Activated CD4-positive, alpha-beta memory T cell treated with anti-CD3 and anti-CD28 coated beads, Interleukin-2, amount 10 ng/mL, durations not matched to agents 7 days and 5 days (primary cell): ENCODE measurements around the gene KLF16. TPM values are rescaled to one million over a fixed set of nuclear protein-coding genes. Genes with fewer than 3 reads are reported as not detected.

Experiments
- CTCF ChIA-PET: fragments of 350-600 bp; sonication (Branson Sonifier 250); formaldehyde crosslinking; loops from one replicate; lab custom pipeline; 2021; ENCODE audit warnings: antibody characterized with exemption, inconsistent platforms; lab: Charles Lee
- POLR2A ChIA-PET: fragments of 350-600 bp; sonication (Branson Sonifier 250); formaldehyde crosslinking; loops from one replicate; lab custom pipeline; 2021; ENCODE audit warnings: antibody characterized with exemption; lab: Charles Lee
- DNase-seq: peaks from one replicate; pipeline ENCODE4 v3.0.0-alpha.2; 2020
- H3K27ac Mint-ChIP-seq: one replicate; pipeline ENCODE4 v1.8.0; 2021; ENCODE audit warnings: mild to moderate bottlenecking, mixed read lengths
- H3K27me3 Mint-ChIP-seq: one replicate; pipeline ENCODE4 v1.8.0; 2021; ENCODE audit warnings: mixed read lengths
- H3K36me3 Mint-ChIP-seq: one replicate; pipeline ENCODE4 v1.8.0; 2021; ENCODE audit warnings: low read depth, mixed read lengths
- H3K4me1 Mint-ChIP-seq: one replicate; pipeline ENCODE4 v1.8.0; 2021; ENCODE audit warnings: mixed read lengths
- H3K4me3 Mint-ChIP-seq: one replicate; pipeline ENCODE4 v1.8.0; 2021; ENCODE audit warnings: mild to moderate bottlenecking, mixed read lengths
- H3K9me3 Mint-ChIP-seq: one replicate; pipeline ENCODE4 v1.8.0; 2021; ENCODE audit warnings: mixed read lengths
- total RNA-seq, 2 experiments: library from RNA; stranded (reverse); gene quantifications; one replicate each; pipeline ENCODE4 v1.2.3, GENCODE V29; 2021

The KLF16 gene
- total RNA-seq, 2 experiments from 2014 or later, result 24.6 to 25.7 TPM

GRCh38 chr19:1840541-1841115, 22.8 kb downstream of the KLF16 start:
- H3K4me3 Mint-ChIP-seq, result no peak overlapping the region
- H3K9me3 Mint-ChIP-seq, result no peaks in the 10 kb centered on the region
- ChIA-PET CTCF (interaction anchor here (2.2 kb wide), 1 partner anchor 15 kb away, joined by 7 read pairs; no protein-coding TSS in a partner anchor), POLR2A (no interaction called here)
- peaks cover 6% of the 10 kb centered on the region for H3K4me1 Mint-ChIP-seq
- no peak for DNase-seq
- H3K36me3 Mint-ChIP-seq, result no peaks in the 10 kb centered on the region
- H3K27me3 Mint-ChIP-seq, result no peaks in the 10 kb centered on the region
- no peak overlapping the region for H3K27ac Mint-ChIP-seq

GRCh38 chr19:1839658-1840540, 23.5 kb downstream of the KLF16 start:
- H3K9me3 Mint-ChIP-seq, result no peaks in the 10 kb centered on the region
- H3K36me3 Mint-ChIP-seq, result no peaks in the 10 kb centered on the region
- ChIA-PET POLR2A (no interaction called here), CTCF (interaction anchor here (2.2 to 3.1 kb wide), 2 partner anchors 14 kb away, joined by 7 to 20 read pairs; no protein-coding TSS in a partner anchor)
- H3K27ac Mint-ChIP-seq, result no peak overlapping the region
- peaks cover 6% of the 10 kb centered on the region for H3K4me1 Mint-ChIP-seq
- no peaks in the 10 kb centered on the region for H3K27me3 Mint-ChIP-seq
- DNase-seq, result no peak
- no peak overlapping the region for H3K4me3 Mint-ChIP-seq

- POLR2A ChIA-PET, result interaction anchor here (0.6 to 2.4 kb wide), 5 partner anchors 9 to 367 kb away, joined by 3 to 9 read pairs (median 3); no protein-coding TSS in a partner anchor
- no peaks in the 10 kb centered on the region for H3K36me3 Mint-ChIP-seq
- CTCF ChIA-PET, result interaction anchor here (0.7 to 3.1 kb wide), 13 partner anchors 8 to 291 kb away, joined by 3 to 20 read pairs (median 4); partner anchors contain the start of genes ATP8B3 and REXO1
- peaks cover 4% of the 10 kb centered on the region for H3K4me1 Mint-ChIP-seq
- DNase-seq, result peak; percentile 66
- no peak overlapping the region for H3K27ac Mint-ChIP-seq
- no peaks in the 10 kb centered on the region for H3K27me3 Mint-ChIP-seq
- no peaks in the 10 kb centered on the region for H3K9me3 Mint-ChIP-seq
- H3K4me3 Mint-ChIP-seq, result no peak overlapping the region
Measured at GRCh38 chr19:1837625-1838105, 25.7 kb downstream of the KLF16 start.

GRCh38 chr19:1837222-1837565, 26.2 kb downstream of the KLF16 start:
- Mint-ChIP-seq H3K4me3 (no peak overlapping the region), H3K27me3 (no peaks in the 10 kb centered on the region), H3K27ac (no peak overlapping the region), H3K36me3 (no peaks in the 10 kb centered on the region), H3K9me3 (no peaks in the 10 kb centered on the region), H3K4me1 (peaks cover 4% of the 10 kb centered on the region)
- ChIA-PET CTCF (interaction anchor here (1.0 to 3.1 kb wide), 8 partner anchors 9 to 86 kb away, joined by 3 to 20 read pairs (median 3); partner anchors contain the start of gene REXO1), POLR2A (interaction anchor here (0.6 to 2.4 kb wide), 5 partner anchors 10 to 366 kb away, joined by 3 to 9 read pairs (median 3); no protein-coding TSS in a partner anchor)
- no peak for DNase-seq

- POLR2A ChIA-PET, result interaction anchor here (0.6 to 2.4 kb wide), 4 partner anchors 10 to 366 kb away, joined by 3 to 9 read pairs (median 4); no protein-coding TSS in a partner anchor
- no peaks in the 10 kb centered on the region for H3K27me3 Mint-ChIP-seq
- H3K27ac Mint-ChIP-seq, result no peak overlapping the region
- CTCF ChIA-PET, result interaction anchor here (1.0 to 3.1 kb wide), 5 partner anchors 10 to 60 kb away, joined by 3 to 20 read pairs (median 8); no protein-coding TSS in a partner anchor
- H3K9me3 Mint-ChIP-seq, result no peaks in the 10 kb centered on the region
- no peaks in the 10 kb centered on the region for H3K36me3 Mint-ChIP-seq
- DNase-seq, result no peak
- peaks cover 4% of the 10 kb centered on the region for H3K4me1 Mint-ChIP-seq
- H3K4me3 Mint-ChIP-seq, result no peak overlapping the region
Measured at GRCh38 chr19:1836458-1837221, 26.7 kb downstream of the KLF16 start.

GRCh38 chr19:1833540-1833939, 29.8 kb downstream of the KLF16 start:
- Mint-ChIP-seq H3K27me3 (no peaks in the 10 kb centered on the region), H3K4me1 (no peaks in the 10 kb centered on the region), H3K4me3 (no peak overlapping the region), H3K36me3 (peaks cover 2% of the 10 kb centered on the region), H3K9me3 (no peaks in the 10 kb centered on the region), H3K27ac (no peak overlapping the region)
- ChIA-PET POLR2A (interaction anchor here (0.7 kb wide), 1 partner anchor 14 kb away, joined by 3 read pairs; no protein-coding TSS in a partner anchor), CTCF (interaction anchor here (0.7 kb wide), 1 partner anchor 54 kb away, joined by 4 read pairs; no protein-coding TSS in a partner anchor)
- no peak for DNase-seq

- DNase-seq, result no peak
- H3K36me3 Mint-ChIP-seq, result peaks cover 2% of the 10 kb centered on the region
- no peak overlapping the region for H3K4me3 Mint-ChIP-seq
- CTCF ChIA-PET, result no interaction called here
- no peaks in the 10 kb centered on the region for H3K9me3 Mint-ChIP-seq
- no peaks in the 10 kb centered on the region for H3K27me3 Mint-ChIP-seq
- H3K4me1 Mint-ChIP-seq, result no peaks in the 10 kb centered on the region
- POLR2A ChIA-PET, result no interaction called here
- H3K27ac Mint-ChIP-seq, result no peak overlapping the region
Measured at GRCh38 chr19:1832046-1832663, 31.2 kb downstream of the KLF16 start.

- Mint-ChIP-seq H3K4me3 (no peak overlapping the region), H3K36me3 (peaks cover 3% of the 10 kb centered on the region), H3K9me3 (no peaks in the 10 kb centered on the region), H3K27me3 (no peaks in the 10 kb centered on the region), H3K4me1 (peaks cover under 1% of the 10 kb centered on the region), H3K27ac (no peak overlapping the region)
- ChIA-PET CTCF (no interaction called here), POLR2A (no interaction called here)
- no peak for DNase-seq
Measured at GRCh38 chr19:1830978-1831377, 32.4 kb downstream of the KLF16 start.

GRCh38 chr19:1830568-1830967, 32.8 kb downstream of the KLF16 start:
- CTCF ChIA-PET, result interaction anchor here (1.0 to 1.9 kb wide), 2 partner anchors 8 to 158 kb away, joined by 3 to 6 read pairs; no protein-coding TSS in a partner anchor

GRCh38 chr19:1829958-1830357, 33.4 kb downstream of the KLF16 start:
- Mint-ChIP-seq H3K9me3 (no peaks in the 10 kb centered on the region), H3K27me3 (no peaks in the 10 kb centered on the region), H3K36me3 (peaks cover 7% of the 10 kb centered on the region), H3K4me1 (peaks cover 3% of the 10 kb centered on the region), H3K4me3 (no peak overlapping the region), H3K27ac (no peak overlapping the region)
- ChIA-PET POLR2A (interaction anchor here (0.6 kb wide), 1 partner anchor 462 kb away, joined by 3 read pairs; no protein-coding TSS in a partner anchor), CTCF (interaction anchor here (0.5 to 1.9 kb wide), 3 partner anchors 9 to 818 kb away, joined by 3 to 6 read pairs (median 3); no protein-coding TSS in a partner anchor)
- no peak for DNase-seq

More at GRCh38 chr19:1830568-1830967, 32.8 kb downstream of the KLF16 start:
- H3K27me3 Mint-ChIP-seq, result no peaks in the 10 kb centered on the region
- no peaks in the 10 kb centered on the region for H3K9me3 Mint-ChIP-seq
- no peak overlapping the region for H3K27ac Mint-ChIP-seq
- DNase-seq, result no peak
- peaks cover 7% of the 10 kb centered on the region for H3K36me3 Mint-ChIP-seq
- no peak overlapping the region for H3K4me3 Mint-ChIP-seq
- POLR2A ChIA-PET, result interaction anchor here (0.6 kb wide), 1 partner anchor 462 kb away, joined by 3 read pairs; no protein-coding TSS in a partner anchor
- H3K4me1 Mint-ChIP-seq, result peaks cover 3% of the 10 kb centered on the region

GRCh38 chr19:1828279-1829238, 34.8 kb downstream of the KLF16 start:
- no peak for DNase-seq
- H3K4me3 Mint-ChIP-seq, result no peak overlapping the region
- H3K27me3 Mint-ChIP-seq, result no peaks in the 10 kb centered on the region
- H3K9me3 Mint-ChIP-seq, result no peaks in the 10 kb centered on the region
- peaks cover 3% of the 10 kb centered on the region for H3K4me1 Mint-ChIP-seq
- H3K27ac Mint-ChIP-seq, result no peak overlapping the region
- peaks cover 13% of the 10 kb centered on the region for H3K36me3 Mint-ChIP-seq
- CTCF ChIA-PET, result interaction anchor here (0.6 to 1.9 kb wide), 2 partner anchors 10 to 69 kb away, joined by 3 to 6 read pairs; no protein-coding TSS in a partner anchor
- POLR2A ChIA-PET, result no interaction called here
